HepG2 (cell line): ENCODE results near the gene THEM5.

Experiments used
- ATRX ChIP-seq: sonication (generic); formaldehyde crosslinking; IDR thresholded peaks from 2 replicates; pipeline ENCODE4 v1.4.0; 2020; ENCODE audit warnings: missing genetic modification reagents, borderline replicate concordance
- NR0B2 ChIP-seq: sonication (generic); formaldehyde crosslinking; IDR thresholded peaks from 2 replicates; pipeline ENCODE4 v1.4.0; 2020; ENCODE audit warnings: mild to moderate bottlenecking, missing genetic modification reagents
- ZKSCAN8 ChIP-seq: IDR thresholded peaks from 2 replicates; pipeline ENCODE4 v1.6.1; 2016; ENCODE audit warnings: borderline replicate concordance, missing genetic modification reagents, missing compliant biosample characterization
- ZNF670 ChIP-seq: sonication (generic); formaldehyde crosslinking; IDR thresholded peaks from 2 replicates; pipeline ENCODE4 v1.8.0; 2022; ENCODE audit warnings: mild to moderate bottlenecking, missing genetic modification reagents, borderline replicate concordance
- TF ChIP-seq, protein P1 (sequence below): sonication (generic); formaldehyde crosslinking; IDR thresholded peaks from 2 replicates; pipeline ENCODE4 v1.8.1; 2023; ENCODE audit warnings: mild to moderate bottlenecking, moderate library complexity, missing genetic modification reagents
- TF ChIP-seq, protein P2 (sequence below), 2 experiments: fragments of 450-650 bp in 1 of 2; sonication (generic) in 1 of 2; formaldehyde crosslinking in 1 of 2; IDR thresholded peaks; 2 replicates each; pipeline versions ENCODE4 v1.6.1 to v1.8.0; 2016 to 2022; ENCODE audit warnings: antibody characterized with exemption in 1 of 2, mild to moderate bottlenecking in 1 of 2, missing genetic modification reagents in 1 of 2
- TF ChIP-seq, protein P3 (sequence below): sonication (generic); formaldehyde crosslinking; IDR thresholded peaks from 2 replicates; pipeline ENCODE4 v1.5.0; 2020; ENCODE audit warnings: mild to moderate bottlenecking, missing genetic modification reagents, moderate library complexity
- TF ChIP-seq, protein P4 (sequence below), 2 experiments: sonication (generic) in 1 of 2; formaldehyde crosslinking in 1 of 2; IDR thresholded peaks; 2 replicates each; pipeline versions ENCODE4 v1.6.1 to v1.9.0; 2014 to 2022; ENCODE audit warnings: antibody characterized with exemption in 1 of 2, borderline replicate concordance in 1 of 2, inconsistent platforms in 1 of 2, low read depth in 1 of 2, missing genetic modification reagents in 1 of 2
- TF ChIP-seq, protein P5 (sequence below): sonication (generic); formaldehyde crosslinking; IDR thresholded peaks from 2 replicates; pipeline ENCODE4 v1.4.0; 2020; ENCODE audit warnings: mild to moderate bottlenecking, missing genetic modification reagents

DNA sequence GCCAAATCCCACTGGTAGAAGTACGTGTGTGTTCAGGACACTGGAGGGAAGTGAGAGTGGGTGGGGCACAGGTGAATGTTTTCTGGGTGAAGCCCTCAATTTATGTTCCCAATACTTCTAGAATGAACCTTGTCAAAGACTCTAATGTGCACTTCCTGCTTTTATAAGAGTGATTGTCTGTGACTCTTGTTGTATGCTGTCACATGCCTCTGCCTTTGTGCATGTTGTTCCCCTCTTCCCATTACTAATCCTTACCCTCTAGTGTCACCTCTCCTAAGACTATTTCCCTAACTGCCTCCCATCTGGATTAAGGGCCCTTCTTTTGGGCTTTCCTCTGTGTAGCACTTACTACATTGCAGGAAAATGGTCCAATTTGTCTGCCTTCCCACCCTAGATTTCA lies 45.7 kb downstream of the THEM5 start:
- TF ChIP-seq NR0B2 (CRISPR knock-in tag), result no peak
- TF ChIP-seq, protein P1, sequence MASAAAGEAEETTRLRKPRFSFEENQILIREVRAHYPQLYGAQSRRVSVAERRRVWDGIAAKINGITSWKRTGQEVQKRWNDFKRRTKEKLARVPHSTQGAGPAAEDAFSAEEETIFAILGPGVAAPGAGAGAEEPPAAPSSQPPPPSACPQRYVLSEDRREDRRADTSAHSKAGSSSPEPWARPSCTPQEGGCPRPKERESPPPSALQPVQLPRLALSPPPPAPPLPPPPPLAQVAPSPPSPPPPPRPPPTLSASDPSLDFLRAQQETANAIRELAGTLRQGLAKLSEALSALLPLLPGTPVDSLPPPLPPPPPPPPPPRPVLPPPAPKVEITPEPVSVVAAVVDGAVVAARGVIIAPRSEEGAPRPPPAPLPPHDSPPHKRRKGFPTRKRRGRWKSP (CRISPR knock-in tag), result no peak
- TF ChIP-seq, protein P2, sequence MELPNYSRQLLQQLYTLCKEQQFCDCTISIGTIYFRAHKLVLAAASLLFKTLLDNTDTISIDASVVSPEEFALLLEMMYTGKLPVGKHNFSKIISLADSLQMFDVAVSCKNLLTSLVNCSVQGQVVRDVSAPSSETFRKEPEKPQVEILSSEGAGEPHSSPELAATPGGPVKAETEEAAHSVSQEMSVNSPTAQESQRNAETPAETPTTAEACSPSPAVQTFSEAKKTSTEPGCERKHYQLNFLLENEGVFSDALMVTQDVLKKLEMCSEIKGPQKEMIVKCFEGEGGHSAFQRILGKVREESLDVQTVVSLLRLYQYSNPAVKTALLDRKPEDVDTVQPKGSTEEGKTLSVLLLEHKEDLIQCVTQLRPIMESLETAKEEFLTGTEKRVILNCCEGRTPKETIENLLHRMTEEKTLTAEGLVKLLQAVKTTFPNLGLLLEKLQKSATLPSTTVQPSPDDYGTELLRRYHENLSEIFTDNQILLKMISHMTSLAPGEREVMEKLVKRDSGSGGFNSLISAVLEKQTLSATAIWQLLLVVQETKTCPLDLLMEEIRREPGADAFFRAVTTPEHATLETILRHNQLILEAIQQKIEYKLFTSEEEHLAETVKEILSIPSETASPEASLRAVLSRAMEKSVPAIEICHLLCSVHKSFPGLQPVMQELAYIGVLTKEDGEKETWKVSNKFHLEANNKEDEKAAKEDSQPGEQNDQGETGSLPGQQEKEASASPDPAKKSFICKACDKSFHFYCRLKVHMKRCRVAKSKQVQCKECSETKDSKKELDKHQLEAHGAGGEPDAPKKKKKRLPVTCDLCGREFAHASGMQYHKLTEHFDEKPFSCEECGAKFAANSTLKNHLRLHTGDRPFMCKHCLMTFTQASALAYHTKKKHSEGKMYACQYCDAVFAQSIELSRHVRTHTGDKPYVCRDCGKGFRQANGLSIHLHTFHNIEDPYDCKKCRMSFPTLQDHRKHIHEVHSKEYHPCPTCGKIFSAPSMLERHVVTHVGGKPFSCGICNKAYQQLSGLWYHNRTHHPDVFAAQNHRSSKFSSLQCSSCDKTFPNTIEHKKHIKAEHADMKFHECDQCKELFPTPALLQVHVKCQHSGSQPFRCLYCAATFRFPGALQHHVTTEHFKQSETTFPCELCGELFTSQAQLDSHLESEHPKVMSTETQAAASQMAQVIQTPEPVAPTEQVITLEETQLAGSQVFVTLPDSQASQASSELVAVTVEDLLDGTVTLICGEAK (IDR thresholded peaks at IDR 0.05), result no peak
- TF ChIP-seq, protein P2 (CRISPR knock-in tag; IDR thresholded peaks at IDR 0.05), result no peak
- no peak for TF ChIP-seq ZNF670 (CRISPR knock-in tag)
- TF ChIP-seq, protein P3, sequence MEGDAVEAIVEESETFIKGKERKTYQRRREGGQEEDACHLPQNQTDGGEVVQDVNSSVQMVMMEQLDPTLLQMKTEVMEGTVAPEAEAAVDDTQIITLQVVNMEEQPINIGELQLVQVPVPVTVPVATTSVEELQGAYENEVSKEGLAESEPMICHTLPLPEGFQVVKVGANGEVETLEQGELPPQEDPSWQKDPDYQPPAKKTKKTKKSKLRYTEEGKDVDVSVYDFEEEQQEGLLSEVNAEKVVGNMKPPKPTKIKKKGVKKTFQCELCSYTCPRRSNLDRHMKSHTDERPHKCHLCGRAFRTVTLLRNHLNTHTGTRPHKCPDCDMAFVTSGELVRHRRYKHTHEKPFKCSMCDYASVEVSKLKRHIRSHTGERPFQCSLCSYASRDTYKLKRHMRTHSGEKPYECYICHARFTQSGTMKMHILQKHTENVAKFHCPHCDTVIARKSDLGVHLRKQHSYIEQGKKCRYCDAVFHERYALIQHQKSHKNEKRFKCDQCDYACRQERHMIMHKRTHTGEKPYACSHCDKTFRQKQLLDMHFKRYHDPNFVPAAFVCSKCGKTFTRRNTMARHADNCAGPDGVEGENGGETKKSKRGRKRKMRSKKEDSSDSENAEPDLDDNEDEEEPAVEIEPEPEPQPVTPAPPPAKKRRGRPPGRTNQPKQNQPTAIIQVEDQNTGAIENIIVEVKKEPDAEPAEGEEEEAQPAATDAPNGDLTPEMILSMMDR (CRISPR knock-in tag), result no peak
- no peak for TF ChIP-seq ZKSCAN8
- TF ChIP-seq, protein P4, sequence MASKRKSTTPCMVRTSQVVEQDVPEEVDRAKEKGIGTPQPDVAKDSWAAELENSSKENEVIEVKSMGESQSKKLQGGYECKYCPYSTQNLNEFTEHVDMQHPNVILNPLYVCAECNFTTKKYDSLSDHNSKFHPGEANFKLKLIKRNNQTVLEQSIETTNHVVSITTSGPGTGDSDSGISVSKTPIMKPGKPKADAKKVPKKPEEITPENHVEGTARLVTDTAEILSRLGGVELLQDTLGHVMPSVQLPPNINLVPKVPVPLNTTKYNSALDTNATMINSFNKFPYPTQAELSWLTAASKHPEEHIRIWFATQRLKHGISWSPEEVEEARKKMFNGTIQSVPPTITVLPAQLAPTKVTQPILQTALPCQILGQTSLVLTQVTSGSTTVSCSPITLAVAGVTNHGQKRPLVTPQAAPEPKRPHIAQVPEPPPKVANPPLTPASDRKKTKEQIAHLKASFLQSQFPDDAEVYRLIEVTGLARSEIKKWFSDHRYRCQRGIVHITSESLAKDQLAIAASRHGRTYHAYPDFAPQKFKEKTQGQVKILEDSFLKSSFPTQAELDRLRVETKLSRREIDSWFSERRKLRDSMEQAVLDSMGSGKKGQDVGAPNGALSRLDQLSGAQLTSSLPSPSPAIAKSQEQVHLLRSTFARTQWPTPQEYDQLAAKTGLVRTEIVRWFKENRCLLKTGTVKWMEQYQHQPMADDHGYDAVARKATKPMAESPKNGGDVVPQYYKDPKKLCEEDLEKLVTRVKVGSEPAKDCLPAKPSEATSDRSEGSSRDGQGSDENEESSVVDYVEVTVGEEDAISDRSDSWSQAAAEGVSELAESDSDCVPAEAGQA (IDR thresholded peaks at IDR 0.05; ENCODE audit: low read depth), result no peak
- TF ChIP-seq, protein P4 (CRISPR knock-in tag; IDR thresholded peaks at IDR 0.05; ENCODE audit: borderline replicate concordance), result no peak
- TF ChIP-seq ATRX (CRISPR knock-in tag), result no peak
- TF ChIP-seq, protein P5, sequence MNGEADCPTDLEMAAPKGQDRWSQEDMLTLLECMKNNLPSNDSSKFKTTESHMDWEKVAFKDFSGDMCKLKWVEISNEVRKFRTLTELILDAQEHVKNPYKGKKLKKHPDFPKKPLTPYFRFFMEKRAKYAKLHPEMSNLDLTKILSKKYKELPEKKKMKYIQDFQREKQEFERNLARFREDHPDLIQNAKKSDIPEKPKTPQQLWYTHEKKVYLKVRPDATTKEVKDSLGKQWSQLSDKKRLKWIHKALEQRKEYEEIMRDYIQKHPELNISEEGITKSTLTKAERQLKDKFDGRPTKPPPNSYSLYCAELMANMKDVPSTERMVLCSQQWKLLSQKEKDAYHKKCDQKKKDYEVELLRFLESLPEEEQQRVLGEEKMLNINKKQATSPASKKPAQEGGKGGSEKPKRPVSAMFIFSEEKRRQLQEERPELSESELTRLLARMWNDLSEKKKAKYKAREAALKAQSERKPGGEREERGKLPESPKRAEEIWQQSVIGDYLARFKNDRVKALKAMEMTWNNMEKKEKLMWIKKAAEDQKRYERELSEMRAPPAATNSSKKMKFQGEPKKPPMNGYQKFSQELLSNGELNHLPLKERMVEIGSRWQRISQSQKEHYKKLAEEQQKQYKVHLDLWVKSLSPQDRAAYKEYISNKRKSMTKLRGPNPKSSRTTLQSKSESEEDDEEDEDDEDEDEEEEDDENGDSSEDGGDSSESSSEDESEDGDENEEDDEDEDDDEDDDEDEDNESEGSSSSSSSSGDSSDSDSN (CRISPR knock-in tag), result no peak
